DND-41 (cell line): Measurements from ENCODE around the gene PHACTR3.

Source experiments
- ATAC-seq: fragments of 200-7000 bp; cut with Tn5 transposase; 3 replicates; pipeline ENCODE4 v1.9.1; 2021; ENCODE audit warnings: low read depth; ENCODE audit not compliant: insufficient read depth
- DNase-seq: peaks from one replicate; pipeline ENCODE4 v3.0.0-alpha.2; 2020
- H2AFZ ChIP-seq: 2 replicates; pipeline ENCODE4 v1.6.0; 2012; ENCODE audit warnings: low read depth, low read length
- H3K27ac ChIP-seq: 2 replicates; pipeline ENCODE4 v1.5.1; 2012; ENCODE audit warnings: low read length, inconsistent platforms
- H3K27me3 ChIP-seq: fragments of 200-600 bp; sonication (generic); 2 replicates; pipeline ENCODE4 v1.6.0; 2012; ENCODE audit warnings: low read length, mild to moderate bottlenecking, inconsistent platforms; ENCODE audit not compliant: insufficient read depth, poor library complexity
- H3K36me3 ChIP-seq: 2 replicates; pipeline ENCODE4 v1.5.1; 2012; ENCODE audit warnings: low read length, inconsistent platforms; ENCODE audit not compliant: insufficient read depth
- H3K4me1 ChIP-seq: 2 replicates; pipeline ENCODE4 v1.5.1; 2012; ENCODE audit warnings: mild to moderate bottlenecking, low read length; ENCODE audit not compliant: insufficient read depth
- H3K4me2 ChIP-seq: 2 replicates; pipeline ENCODE4 v1.6.0; 2012; ENCODE audit warnings: mild to moderate bottlenecking, moderate library complexity, low read length, inconsistent platforms; ENCODE audit not compliant: insufficient read depth
- H3K4me3 ChIP-seq, 2 experiments: fragments of 200-600 bp in 1 of 2; shearing (Covaris generic) in 1 of 2; 2 replicates each; pipeline ENCODE4 v1.5.1; 2012 to 2016; ENCODE audit warnings: inconsistent platforms in 2 of 2, low read length in 2 of 2, mild to moderate bottlenecking in 2 of 2, low read depth in 1 of 2, moderate library complexity in 1 of 2
- H3K79me2 ChIP-seq: 2 replicates; pipeline ENCODE4 v1.6.0; 2012; ENCODE audit warnings: low read length, inconsistent platforms; ENCODE audit not compliant: insufficient read depth
- H3K9ac ChIP-seq: 2 replicates; pipeline ENCODE4 v1.6.0; 2012; ENCODE audit warnings: low read depth, mild to moderate bottlenecking, inconsistent platforms, low read length, moderate library complexity
- H3K9me3 ChIP-seq: 2 replicates; pipeline ENCODE4 v1.5.1; 2012; ENCODE audit warnings: low read length, moderate library complexity, mild to moderate bottlenecking, inconsistent platforms; ENCODE audit not compliant: insufficient read depth, severe bottlenecking
- H4K20me1 ChIP-seq: 2 replicates; pipeline ENCODE4 v1.6.0; 2012; ENCODE audit warnings: low read length; ENCODE audit not compliant: insufficient read depth
- CTCF ChIP-seq: IDR thresholded peaks from 2 replicates; pipeline ENCODE4 v1.5.1; 2012; ENCODE audit warnings: borderline replicate concordance, low read length, moderate library complexity, mild to moderate bottlenecking; ENCODE audit not compliant: poor library complexity, severe bottlenecking; ENCODE audit errors: extremely low read depth
- EZH2 ChIP-seq: IDR thresholded peaks from 3 replicates; pipeline ENCODE4 v1.6.1; 2012; ENCODE audit warnings: borderline replicate concordance, low read depth, mild to moderate bottlenecking, moderate library complexity, low read length, inconsistent platforms; ENCODE audit not compliant: severe bottlenecking

Gene PHACTR3

GRCh38 chr20:59788196-59788735, 183.9 kb downstream of the PHACTR3 start:
- TF ChIP-seq CTCF (no peak), EZH2 (no peak)
- peaks cover 7% of the 10 kb centered on the region for H4K20me1 ChIP-seq
- no peak for ATAC-seq

GRCh38 chr20:59788811-59789397, 184.6 kb downstream of the PHACTR3 start:
- DNase-seq (no peak), ATAC-seq (no peak)
- peaks cover 3% of the 10 kb centered on the region; the same call in 1 of the 2 replicates for H4K20me1 ChIP-seq
- H3K36me3 ChIP-seq, result no peaks in the 10 kb centered on the region
- H3K79me2 ChIP-seq, result no peaks in the 10 kb centered on the region
- no peak for TF ChIP-seq EZH2
- H3K4me3 ChIP-seq, result no peak overlapping the region
- peaks cover 2% of the 10 kb centered on the region for H3K9me3 ChIP-seq
- no peaks in the 10 kb centered on the region for H3K4me1 ChIP-seq
- no peak overlapping the region for H3K27ac ChIP-seq
- peaks cover 18% of the 10 kb centered on the region for H3K27me3 ChIP-seq
- H3K9ac ChIP-seq, result no peak overlapping the region
- H2AFZ ChIP-seq, result no peak overlapping the region
- no peak overlapping the region for H3K4me2 ChIP-seq

More at GRCh38 chr20:59788196-59788735, 183.9 kb downstream of the PHACTR3 start:
- H3K27me3 ChIP-seq, result peaks cover 21% of the 10 kb centered on the region
- H3K9me3 ChIP-seq, result peaks cover 2% of the 10 kb centered on the region
- H2AFZ ChIP-seq, result no peak overlapping the region
- no peaks in the 10 kb centered on the region for H3K36me3 ChIP-seq
- H3K27ac ChIP-seq, result no peak overlapping the region
- no peaks in the 10 kb centered on the region for H3K4me1 ChIP-seq
- H3K4me2 ChIP-seq, result no peak overlapping the region
- H3K4me3 ChIP-seq, result no peak overlapping the region
- no peak for DNase-seq
- no peak overlapping the region for H3K9ac ChIP-seq
- H3K79me2 ChIP-seq, result no peaks in the 10 kb centered on the region

GRCh38 chr20:59789686-59790085, 185.3 kb downstream of the PHACTR3 start:
- Histone ChIP-seq H3K27me3 (peaks cover 18% of the 10 kb centered on the region), H3K36me3 (no peaks in the 10 kb centered on the region), H3K4me2 (no peak overlapping the region), H3K9ac (no peak overlapping the region), H3K79me2 (no peaks in the 10 kb centered on the region), H3K27ac (no peak overlapping the region), H3K9me3 (peaks cover 2% of the 10 kb centered on the region), H2AFZ (no peak overlapping the region), H3K4me1 (no peaks in the 10 kb centered on the region), H3K4me3 (no peak overlapping the region), H4K20me1 (peaks cover 3% of the 10 kb centered on the region; the same call in 1 of the 2 replicates)
- no peak for ATAC-seq
- TF ChIP-seq CTCF (no peak), EZH2 (no peak)
- no peak for DNase-seq

- ATAC-seq, result no peak
- TF ChIP-seq CTCF, result no peak
- no peak for TF ChIP-seq EZH2
- H3K9ac ChIP-seq, result no peak overlapping the region
Measured at GRCh38 chr20:59790346-59790745, 186.0 kb downstream of the PHACTR3 start.

More at GRCh38 chr20:59790346-59790745, 186.0 kb downstream of the PHACTR3 start:
- Histone ChIP-seq H3K4me3 (no peak overlapping the region), H3K36me3 (no peaks in the 10 kb centered on the region), H3K27ac (no peak overlapping the region), H4K20me1 (peaks cover 3% of the 10 kb centered on the region; the same call in 1 of the 2 replicates), H3K27me3 (peaks cover 18% of the 10 kb centered on the region), H3K9me3 (peaks cover 2% of the 10 kb centered on the region), H3K79me2 (no peaks in the 10 kb centered on the region), H3K4me1 (no peaks in the 10 kb centered on the region), H3K4me2 (no peak overlapping the region), H2AFZ (no peak overlapping the region)
- no peak for DNase-seq
